ENCODE results near the gene GPX4.
"Not testable (repeated sequence)": the region's sequence is repeated elsewhere in the genome, so short reads cannot be mapped to it uniquely, and the experiment has no call there.

The GPX4 gene

DNA sequence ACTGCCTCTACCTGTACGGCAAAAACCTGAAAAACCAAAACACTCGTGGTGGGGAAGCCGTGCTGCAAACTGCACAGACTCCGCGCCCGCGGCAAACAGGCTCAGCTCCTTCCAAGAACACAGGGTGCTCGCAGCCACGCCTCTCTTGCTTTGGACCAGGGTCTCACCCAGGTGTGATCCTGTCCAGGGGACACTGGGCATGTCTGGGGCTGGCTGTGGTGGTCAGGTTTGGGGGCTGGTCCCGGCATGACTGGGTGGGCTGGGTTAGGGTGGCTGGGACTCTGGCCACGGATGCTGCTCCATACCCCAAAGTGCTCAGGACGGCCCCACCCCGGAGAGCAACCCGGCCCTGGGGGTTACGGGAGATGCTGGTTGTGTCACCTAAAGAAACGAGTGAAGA, 13.9 kb downstream of the GPX4 start:
- no peak for FAIRE-seq

- no peak for FAIRE-seq
Measured at GRCh38 chr19:1118999-1119398, 15.2 kb downstream of the GPX4 start.

DNA sequence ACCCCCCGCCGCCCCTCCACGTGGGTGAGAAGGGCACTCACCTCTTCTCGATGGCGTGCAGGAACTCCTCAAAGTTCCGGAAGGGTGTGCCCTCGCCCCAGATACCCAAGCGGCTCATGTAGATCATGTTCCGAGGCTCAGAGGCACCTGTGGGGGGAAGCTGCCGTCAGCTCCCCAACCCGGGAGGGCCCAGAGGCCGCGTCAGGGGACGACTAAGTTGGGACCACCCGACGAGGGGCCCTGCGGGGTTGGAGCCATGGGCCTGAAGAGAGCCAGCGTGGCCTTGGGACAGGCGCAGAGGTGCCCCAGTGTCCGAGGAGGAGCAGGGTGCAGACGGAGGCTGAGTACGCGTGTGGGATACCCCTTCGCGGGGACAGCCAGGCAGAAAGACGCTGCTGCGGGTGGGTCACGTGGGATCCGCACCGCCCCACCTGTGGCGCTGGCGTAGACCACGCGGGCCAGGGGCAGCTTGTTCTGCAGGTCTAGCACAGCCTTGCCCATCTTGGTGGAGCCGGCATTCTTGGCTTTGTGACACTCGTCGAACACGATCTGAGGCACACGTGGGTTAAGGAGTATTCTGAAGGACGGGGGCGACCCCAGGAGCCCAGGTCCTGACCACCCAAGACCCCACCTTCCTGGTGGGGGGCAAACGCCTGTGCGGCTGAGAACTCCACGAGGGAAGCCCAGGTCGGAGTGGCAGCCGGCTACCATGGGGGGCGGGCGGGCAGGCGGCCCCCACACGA, 15.9 kb downstream of the GPX4 start:
- no peak for FAIRE-seq

DNA sequence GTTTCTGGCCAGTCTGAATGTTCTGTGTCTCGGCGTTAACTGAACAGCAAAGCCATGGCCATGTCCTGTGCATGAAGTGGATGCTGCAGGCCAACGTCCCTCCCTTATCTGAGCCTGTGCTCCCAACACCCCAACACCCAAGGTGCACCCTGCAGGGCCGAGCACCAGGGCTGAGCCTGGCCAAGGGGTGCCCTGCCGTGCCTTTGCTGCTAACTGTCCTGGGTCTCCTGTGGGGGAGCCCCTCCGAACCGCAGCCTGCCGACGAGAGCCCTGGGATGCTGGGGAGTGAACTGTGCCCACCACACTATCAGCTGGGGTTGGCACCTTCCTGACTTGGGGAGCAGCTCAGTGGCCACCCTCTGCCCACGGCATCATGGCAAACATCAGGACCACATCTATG, 17.6 kb downstream of the GPX4 start:
- FAIRE-seq: no peak

DNA sequence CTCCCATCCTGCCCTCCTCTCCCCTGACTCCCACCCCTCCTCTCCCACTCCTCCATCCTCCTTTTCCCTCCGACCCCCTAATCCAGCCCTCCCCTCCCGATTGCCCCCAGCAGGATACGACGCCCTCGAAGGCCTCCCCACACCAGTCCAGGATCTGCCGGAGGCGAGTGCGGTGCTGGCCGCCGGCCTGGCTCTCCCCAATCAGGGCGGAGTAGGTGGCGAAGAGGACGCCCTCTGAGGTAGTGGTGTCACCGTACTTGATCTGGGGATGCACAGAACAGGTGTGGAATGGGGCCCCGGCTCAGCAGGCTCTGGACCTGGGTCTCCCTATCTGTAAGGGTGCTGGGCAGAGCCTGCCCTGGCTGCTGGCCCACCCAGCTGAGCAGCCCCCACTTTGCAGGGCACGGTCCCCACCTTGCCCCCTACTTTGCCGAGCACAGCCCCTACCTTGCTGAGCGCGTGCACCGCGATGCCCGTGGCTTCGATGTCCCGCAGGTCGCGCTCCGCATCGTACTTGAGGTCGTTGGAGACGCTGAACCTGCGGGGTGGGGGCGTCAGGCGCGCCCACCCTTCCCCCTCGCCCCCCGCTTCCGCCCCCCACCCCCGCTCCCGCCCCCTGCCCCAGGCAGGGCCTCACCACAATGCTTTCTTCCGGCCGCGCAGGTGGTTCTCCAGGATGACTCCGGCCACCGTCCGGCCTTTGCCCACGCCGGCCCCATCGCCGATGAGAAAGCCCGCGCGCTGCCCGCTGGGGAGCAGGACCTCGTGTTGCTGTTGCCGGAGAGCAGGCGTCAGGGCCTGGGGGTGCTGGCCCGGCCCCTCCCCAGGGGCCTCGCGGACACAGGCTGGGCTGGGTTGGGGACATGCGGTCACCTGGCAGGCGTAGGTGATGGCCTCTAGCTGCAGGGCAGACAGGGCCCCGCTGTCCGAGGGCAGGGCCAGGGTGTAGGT, 18.5 kb downstream of the GPX4 start:
- FAIRE-seq: no peak

DNA sequence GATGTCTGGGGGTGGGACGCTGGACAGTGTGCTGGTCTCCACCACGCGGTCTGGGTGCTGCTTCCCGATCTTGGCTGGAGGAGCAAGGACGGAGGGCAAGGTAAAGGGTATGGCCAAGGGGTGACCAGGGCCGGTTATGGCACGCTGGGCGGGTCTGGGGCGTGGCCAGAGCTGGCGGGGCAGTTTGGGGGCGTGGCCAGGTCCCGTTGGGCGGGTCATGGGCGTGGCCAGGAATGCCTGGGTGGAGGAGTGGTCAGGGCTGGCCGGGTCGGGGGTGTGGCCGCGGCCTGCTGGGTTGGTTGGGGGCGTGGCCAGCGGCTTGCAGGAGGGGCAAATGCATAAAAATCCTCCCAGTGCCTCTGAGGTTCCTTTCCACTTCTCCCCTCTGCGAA, 19.2 kb downstream of the GPX4 start:
- no peak for FAIRE-seq

GRCh38 chr19:1123381-1123780, 19.6 kb downstream of the GPX4 start:
- FAIRE-seq: no peak

DNA sequence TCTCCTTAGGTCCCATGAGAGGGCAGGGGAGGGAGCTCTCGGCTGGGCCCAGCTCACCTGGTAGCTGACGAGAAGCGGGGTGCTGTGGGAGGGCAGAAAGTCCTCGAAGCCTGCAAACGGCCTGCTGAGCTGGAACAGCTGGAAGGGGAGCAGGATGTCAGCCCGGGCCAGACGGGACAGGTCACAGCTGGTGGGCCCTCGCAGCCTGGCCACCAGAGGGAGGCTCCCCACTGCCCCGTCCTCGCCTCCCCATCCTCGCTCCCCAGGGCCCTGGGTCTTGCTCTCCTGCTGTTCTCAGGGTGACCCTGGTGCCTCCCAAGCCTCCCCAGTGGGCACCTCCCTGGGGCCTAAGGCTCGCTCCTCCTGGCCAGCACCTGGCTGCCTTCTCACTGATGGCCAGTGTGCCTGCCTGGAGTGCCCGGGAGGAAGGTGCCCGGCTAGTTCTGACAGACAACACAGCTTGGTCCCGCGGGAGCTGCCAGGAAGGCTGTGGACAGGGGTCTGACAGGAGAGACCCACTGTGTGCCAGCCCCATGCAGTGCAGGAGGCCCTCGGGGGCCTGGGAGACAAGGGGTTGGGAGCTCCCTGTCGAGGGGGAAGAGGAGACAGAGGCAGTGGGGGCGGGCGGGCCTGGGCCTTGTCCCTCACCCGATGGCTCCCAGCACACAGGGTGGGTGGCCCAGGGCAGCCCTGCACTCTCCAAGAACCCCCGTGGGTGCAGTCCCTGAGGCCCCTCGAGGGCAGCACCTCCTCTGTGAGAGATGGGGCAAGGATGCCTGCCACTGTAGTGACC, 20.3 kb downstream of the GPX4 start:
- no peak for FAIRE-seq

DNA sequence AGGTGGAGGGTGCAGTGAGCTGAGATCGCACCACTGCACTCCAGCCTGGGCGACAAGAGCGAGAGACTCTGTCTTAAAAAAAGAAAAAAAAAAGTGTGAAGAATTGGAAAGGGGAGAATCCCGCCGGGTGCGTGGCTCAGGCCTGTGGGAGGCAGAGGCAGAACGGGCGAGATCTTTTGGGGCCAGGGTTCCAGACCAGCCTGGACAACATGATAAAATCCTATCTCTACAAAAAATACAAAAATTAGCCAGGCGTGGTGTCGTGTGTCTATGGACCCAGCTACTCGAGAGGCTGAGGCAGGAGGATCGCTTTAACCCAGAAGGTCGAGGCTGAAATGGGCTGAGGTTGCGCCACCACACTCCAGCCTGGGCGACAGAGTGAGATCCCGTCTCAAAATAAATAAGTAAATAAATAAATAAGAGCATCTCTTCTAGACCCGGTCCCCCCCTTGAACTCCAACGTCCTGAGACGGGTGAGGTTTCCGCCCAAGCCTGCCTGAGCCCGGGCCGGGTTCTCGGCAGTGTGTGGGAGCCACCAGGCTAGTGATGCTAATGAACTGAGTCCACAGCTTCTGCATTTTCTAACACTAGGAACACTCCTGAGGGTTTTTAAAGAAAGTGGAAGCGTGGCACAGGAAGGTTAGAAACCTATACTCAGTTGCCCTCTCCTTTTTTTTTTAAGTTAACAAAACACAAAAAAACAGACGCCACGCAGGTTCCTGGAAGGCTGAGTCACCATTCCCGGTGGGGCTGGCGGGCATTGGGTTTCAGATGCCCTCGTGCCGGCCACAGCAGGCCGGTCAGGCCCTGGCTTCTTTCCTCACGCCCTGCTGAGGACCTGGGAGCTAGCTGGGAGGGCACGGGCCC, 22.0 kb downstream of the GPX4 start:
- FAIRE-seq: no peak

DNA sequence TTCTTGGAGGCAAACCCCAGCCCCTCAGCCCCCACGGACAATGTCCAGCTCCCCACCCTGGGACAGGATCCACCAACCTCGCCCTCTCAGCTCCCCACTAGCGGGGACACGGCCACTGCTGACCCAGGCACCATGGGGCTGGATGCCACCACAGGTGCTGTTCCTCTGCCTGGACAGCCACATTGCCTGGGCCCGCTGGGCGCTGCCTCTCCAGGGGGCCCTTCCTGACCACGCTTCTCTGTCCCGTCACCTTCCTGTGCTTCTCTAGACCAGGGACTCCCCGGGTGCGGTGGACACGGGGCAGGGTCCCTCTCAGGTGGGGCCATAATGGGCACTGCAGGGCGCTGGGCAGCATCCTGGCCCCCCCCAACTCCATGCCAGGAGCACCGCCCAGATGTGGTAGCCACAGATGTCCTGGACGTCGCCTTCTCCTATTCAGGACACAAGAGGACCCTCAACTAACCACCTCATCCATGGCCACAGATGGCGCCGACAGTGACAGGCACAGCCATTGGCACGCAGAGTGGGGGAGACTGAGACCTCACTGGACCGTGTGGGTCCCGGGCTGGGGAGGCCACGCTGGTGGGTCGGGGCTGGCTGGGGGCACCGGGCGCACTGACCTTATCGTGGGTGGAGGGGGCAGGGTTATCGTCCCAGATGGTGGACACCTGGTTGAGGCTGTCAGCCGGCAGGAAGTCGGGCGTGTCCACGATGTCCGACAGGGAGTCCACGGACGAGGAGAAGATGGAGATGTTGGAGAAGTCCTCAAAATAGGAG, 23.4 kb downstream of the GPX4 start:
- FAIRE-seq: no peak

DNA sequence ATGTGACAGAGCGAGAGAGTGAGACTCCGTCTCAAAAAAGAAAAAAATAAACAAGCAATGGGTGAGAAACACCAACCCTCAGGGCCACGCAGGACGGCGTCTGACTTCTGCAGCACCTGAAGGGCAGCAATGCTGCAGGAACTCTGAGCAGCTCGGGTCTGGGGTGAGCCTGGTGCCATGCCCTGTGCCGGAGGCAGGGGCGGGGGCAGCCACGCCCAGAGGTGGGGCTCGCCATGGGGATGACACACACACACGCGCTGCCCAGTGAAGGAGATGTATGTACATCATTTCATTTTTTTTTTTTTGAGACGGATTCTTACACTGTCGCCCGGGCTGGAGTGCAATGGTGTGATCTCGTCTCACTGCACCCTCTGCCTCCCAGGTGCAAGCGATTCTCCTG, 24.3 kb downstream of the GPX4 start:
- no peak for FAIRE-seq

DNA sequence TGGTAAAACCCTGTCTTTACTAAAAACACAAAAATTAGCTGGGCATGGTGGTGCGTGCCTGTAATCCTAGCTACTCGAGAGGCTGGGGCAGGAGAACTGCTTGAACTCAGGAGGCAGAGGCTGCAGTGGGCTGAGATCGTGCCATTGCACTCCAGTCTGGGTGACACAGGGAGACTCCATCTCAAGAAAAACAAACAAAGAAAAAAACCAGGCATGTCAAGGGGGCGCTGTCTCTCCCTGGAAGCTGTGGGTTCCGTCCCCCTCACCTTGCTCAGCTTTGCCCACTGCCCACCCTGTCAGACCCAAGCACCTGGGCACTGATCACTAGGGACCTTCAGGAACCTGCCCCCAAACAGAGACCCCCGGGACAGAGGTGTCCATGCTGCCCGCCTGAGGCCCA, 25.3 kb downstream of the GPX4 start:
- FAIRE-seq: not testable (repeated sequence)

DNA sequence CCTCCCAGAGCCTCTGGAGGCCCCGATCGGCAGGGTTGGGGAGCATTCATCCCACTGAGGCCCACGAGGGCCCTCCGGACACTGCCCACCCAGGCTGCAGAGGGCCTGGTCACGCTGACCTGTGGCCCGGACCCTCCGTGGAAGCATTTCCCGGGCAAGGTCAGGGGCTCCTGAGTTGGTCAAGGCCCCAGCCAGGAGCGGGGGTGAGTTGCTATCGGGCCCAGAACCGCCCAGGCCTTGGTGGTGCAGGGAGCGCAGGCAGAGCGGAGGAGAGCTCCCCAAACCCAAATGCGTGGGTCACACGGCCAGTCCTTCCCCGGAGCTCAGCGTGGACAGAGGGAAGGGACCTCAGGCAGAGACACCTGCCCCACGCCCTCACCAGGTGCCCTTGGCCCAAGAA, 25.7 kb downstream of the GPX4 start:
- no peak for FAIRE-seq

- no peak for FAIRE-seq
Measured at GRCh38 chr19:1130771-1131717, 27.2 kb downstream of the GPX4 start.

- no peak for FAIRE-seq
Measured at GRCh38 chr19:1131718-1132551, 28.1 kb downstream of the GPX4 start.

DNA sequence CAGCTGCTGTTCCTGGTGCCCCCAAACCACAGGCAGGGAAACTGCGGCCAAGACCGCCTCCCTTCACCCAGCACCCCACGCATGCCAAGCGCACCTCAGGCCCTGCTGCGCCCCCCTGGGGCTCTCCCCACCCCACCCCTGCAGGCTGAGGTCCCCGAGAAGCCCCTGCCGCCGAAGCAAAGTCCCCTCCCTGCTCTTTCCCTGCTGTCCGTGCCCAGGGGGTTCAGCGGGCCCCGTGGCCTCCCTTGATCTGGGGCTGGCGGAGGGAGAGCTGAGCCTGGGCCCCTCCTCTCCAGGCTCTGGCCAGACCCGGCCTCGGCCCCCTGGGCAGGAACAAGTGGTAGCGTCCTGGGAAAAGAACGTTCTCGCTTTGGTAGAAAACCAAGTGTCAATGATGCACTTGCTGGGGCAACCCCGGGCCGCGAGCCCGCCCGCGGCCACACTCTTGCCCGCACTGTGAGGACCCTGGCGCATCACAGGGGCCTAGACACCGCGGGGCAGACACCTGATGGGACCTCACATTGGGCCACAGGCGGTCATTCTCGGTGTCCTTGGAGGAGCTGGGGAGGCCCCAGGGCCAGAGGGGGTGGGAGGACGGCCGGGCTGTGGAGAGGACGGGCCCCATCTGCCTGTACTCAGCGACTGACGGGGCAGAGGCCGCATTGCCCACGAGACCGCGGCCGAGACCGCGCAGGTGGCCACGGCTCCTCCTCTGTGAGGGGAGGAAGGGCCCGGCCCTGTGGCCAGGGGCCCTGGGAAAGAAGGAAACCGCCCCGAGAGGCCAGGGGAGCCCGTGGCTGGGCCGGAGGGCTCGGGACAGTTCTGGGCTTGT, 29.0 kb downstream of the GPX4 start:
- FAIRE-seq: no peak

DNA sequence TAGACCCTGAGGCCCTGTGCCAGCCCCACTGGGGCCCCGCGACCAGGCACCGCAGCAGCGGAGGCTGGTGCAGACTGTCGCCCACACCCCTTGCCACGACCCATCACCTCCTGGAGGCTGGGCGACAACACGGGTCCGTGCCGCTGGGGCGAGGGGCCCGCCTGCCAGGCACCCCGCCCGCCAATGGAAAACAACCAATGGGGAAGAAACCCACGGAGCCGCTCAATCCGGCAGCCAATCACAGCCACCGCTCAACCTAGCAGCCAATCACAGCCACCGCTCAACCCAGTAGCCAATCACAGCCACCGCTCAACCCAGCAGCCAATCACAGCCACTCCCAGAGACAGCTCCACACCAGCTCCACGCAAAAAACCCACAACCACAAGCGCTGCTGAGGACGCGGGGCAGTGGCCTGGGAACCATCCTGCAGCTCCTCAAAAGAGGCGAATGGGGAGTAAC, 29.7 kb downstream of the GPX4 start:
- FAIRE-seq: no peak

- FAIRE-seq: no peak
Measured at GRCh38 chr19:1134431-1134830, 30.6 kb downstream of the GPX4 start.
